ENCODE data around the gene PLEKHM2.

Gene PLEKHM2

DNA sequence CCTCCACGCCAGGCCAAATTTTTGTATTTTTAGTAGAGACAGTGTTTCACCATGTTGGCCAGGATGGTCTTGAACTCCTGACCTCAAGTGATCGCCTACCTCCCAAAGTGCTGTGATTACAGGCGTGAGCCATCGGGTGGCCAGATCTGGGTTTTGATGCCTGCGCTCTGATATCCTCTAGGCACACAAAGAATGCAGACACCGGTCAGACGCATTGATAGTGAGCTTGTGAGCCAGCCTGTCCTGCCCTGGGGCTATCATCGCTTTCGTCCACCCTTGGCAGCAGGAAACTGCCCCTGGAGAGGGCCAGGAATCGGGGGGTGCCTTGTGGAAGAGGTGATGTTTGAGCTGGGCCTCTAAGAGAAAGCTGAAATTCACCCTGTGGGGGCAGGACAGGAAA lies 78.4 kb downstream of the PLEKHM2 start:
- no peak for DNase-seq

- DNase-seq, result no peak
Measured at GRCh38 chr1:15764269-15764764, 80.2 kb downstream of the PLEKHM2 start.

- no peak for DNase-seq
Measured at GRCh38 chr1:15764890-15765289, 80.8 kb downstream of the PLEKHM2 start.

- no peak for DNase-seq
Measured at GRCh38 chr1:15765495-15766194, 81.5 kb downstream of the PLEKHM2 start.

GRCh38 chr1:15767941-15768340 lies 83.8 kb downstream of the PLEKHM2 start:
- no peak for DNase-seq

DNA sequence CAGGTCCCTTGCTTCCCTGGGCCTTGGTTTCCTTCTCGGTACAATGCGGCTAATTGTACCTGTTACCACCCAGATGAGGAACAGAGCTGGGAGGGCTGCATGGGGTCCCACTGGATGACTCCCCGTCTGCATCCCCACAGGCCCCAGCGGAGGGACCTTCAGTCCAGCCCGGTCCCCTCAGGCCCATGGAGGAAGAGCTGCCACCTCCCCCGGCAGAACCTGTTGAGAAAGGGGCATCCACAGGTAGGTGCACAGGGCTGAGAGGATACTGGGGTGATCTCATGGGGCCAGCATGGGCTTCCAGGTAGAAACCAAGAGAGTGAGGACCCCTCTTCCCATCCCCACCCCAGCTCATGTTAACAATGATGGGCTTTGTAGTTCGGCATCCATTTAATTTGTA lies 84.3 kb downstream of the PLEKHM2 start:
- DNase-seq, result no peak

DNA sequence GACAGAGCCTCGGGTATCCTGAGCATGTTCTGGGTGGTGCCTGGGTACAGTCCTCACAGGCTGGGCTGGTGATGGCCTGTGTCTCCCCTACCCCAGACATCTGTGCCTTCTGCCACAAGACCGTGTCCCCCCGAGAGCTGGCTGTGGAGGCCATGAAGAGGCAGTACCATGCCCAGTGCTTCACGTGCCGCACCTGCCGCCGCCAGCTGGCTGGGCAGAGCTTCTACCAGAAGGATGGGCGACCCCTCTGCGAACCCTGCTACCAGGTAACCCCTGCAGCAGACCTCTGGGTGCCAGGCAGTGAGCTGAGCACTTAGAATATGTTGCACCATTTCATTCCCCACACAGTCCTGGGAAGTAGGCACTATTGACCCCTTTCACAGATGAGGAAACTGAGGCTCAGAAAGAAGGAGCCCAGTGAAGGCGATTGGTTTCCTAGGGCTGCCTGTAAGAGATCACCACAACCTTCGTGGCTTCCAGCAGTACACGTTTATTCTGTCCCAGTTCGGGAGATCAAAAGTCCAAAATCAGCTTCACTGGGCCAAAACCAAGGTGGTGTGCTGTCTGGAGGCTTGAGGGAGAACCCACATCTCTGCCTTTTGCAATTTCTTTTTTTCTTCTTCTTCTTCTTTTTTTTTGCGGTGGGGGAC lies 86.3 kb downstream of the PLEKHM2 start:
- no peak for DNase-seq

- no peak for DNase-seq
Measured at GRCh38 chr1:15771836-15772515, 87.9 kb downstream of the PLEKHM2 start.

- no peak for DNase-seq
Measured at GRCh38 chr1:15775706-15776105, 91.6 kb downstream of the PLEKHM2 start.

DNA sequence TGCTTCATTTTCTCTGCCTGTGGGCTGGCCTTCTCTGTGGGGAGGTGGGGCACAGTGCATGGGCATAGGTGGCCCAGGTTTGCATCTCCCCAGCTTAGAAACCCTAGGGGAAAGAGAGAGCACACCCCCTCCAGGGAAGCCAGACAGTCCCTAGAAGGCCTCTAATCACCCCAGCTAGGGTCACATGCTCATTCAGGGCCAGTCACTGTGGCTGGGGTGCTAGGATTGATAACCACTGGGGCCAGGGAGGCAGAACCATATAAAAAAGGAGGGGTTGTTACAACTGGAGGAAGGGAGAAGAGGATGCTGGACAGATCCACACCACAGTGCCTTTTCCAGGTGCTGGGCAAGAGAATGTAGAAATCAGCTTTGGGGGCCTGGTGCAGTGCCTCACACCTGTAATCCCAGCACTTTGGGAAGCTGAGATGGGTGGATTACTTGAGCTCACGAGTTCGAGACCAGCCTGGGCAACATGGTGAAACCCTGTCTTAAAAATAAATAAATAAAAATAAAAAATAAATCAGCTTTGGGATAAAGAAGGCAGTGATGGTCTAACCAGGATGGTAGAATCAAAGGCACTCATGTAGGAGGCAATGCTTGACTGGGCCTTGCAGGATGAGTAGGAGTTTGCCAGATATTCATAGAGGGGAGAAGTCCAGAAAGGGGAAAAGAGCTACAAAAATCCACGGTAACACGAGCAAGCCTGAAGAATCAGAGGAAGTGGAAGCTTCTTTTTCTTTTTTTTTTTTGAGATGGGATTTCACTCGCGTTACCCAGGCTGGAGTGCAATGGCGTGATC lies 94.0 kb downstream of the PLEKHM2 start:
- no peak for DNase-seq
